Loucy (cell line): ENCODE results near the gene SLC35G2.

Experiments
- EZH2phosphoT487 ChIP-seq: fragments of 200-600 bp; IDR thresholded peaks from 2 replicates; pipeline ENCODE4 v1.6.1; 2018; ENCODE audit warnings: antibody characterized with exemption, mild to moderate bottlenecking, moderate library complexity, borderline replicate concordance
- TF ChIP-seq, protein P1 (sequence below): fragments of 200-600 bp; sonication (generic); conservative IDR thresholded peaks from 2 replicates; pipeline ENCODE4 v1.5.1; 2014; ENCODE audit warnings: mild to moderate bottlenecking, antibody characterized with exemption, low read length

DNA sequence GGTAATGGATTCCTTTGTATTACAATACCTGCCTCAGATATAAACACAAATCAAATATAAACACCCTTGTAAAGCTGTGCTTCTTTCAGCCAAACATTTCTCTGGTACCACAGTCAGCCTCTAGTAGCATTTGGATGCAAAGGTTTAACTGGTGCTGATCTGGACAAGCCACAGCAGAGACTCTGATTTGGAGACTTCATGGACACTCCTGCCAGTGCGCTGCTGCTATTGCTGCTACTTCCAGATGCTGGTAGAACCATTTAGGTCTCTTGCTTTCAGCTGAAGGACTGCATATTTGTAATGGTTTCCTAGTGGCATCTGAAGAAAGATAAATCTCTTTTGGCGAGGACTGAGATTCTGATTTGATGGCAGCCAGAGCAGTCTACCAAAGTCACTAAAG is 80.0 kb downstream of the SLC35G2 start:
- TF ChIP-seq EZH2phosphoT487, result no peak
- TF ChIP-seq, protein P1, sequence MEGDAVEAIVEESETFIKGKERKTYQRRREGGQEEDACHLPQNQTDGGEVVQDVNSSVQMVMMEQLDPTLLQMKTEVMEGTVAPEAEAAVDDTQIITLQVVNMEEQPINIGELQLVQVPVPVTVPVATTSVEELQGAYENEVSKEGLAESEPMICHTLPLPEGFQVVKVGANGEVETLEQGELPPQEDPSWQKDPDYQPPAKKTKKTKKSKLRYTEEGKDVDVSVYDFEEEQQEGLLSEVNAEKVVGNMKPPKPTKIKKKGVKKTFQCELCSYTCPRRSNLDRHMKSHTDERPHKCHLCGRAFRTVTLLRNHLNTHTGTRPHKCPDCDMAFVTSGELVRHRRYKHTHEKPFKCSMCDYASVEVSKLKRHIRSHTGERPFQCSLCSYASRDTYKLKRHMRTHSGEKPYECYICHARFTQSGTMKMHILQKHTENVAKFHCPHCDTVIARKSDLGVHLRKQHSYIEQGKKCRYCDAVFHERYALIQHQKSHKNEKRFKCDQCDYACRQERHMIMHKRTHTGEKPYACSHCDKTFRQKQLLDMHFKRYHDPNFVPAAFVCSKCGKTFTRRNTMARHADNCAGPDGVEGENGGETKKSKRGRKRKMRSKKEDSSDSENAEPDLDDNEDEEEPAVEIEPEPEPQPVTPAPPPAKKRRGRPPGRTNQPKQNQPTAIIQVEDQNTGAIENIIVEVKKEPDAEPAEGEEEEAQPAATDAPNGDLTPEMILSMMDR, result no peak
